Choroid plexus epithelial cell (primary cell): ENCODE results near the gene USP3.

Experiments
- DNase-seq: peaks from one replicate; pipeline ENCODE4 v3.0.0-alpha.2; 2010; ENCODE audit warnings: low read depth
- H3K4me3 ChIP-seq: 2 replicates; pipeline ENCODE4 v1.5.1; 2011; ENCODE audit warnings: low read depth, mild to moderate bottlenecking, control low read depth, low read length, moderate library complexity
- TF ChIP-seq, protein P1 (sequence below): conservative IDR thresholded peaks from 2 replicates; pipeline ENCODE4 v1.5.1; 2011; ENCODE audit warnings: low read depth, mild to moderate bottlenecking, control low read depth, inconsistent platforms, low read length, moderate library complexity

Gene USP3

DNA sequence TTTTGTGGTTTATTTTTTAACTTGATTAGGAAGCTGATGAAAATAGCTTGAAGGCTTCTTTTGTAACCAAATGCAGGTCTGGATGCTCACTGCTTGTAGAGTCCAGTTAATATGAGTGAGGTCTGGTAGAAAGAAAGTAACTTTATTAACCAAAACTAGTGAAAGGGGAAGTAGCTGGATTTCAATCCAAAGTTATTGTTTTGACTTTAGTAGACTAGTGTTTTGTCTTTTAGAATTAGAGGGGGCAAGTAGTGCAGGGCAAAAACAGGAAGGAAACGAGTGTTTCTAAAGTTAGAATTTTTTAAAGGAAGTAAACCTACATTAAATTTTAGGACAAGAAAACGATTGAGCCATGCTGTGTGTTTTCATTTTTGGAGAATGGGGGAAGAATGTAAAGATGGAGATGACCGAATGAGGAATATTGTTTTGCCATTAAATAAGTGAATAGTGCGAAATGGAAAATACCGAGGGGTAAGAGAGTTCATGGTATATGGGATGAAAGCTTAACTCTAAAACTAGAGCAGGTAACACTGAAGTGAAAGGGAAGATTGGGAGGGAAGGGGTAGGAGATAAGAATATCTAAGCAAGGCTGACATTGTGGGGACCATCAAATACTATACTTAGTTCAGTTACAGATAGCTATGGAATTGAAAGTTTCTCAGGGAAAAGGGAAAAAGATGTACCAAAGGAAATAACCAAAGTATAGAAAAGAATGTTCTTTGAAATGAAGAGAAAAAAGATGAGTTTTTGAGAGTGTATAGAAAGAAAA, 40.0 kb downstream of the USP3 start:
- DNase-seq, result no peak
- TF ChIP-seq, protein P1, sequence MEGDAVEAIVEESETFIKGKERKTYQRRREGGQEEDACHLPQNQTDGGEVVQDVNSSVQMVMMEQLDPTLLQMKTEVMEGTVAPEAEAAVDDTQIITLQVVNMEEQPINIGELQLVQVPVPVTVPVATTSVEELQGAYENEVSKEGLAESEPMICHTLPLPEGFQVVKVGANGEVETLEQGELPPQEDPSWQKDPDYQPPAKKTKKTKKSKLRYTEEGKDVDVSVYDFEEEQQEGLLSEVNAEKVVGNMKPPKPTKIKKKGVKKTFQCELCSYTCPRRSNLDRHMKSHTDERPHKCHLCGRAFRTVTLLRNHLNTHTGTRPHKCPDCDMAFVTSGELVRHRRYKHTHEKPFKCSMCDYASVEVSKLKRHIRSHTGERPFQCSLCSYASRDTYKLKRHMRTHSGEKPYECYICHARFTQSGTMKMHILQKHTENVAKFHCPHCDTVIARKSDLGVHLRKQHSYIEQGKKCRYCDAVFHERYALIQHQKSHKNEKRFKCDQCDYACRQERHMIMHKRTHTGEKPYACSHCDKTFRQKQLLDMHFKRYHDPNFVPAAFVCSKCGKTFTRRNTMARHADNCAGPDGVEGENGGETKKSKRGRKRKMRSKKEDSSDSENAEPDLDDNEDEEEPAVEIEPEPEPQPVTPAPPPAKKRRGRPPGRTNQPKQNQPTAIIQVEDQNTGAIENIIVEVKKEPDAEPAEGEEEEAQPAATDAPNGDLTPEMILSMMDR, result no peak
- no peak overlapping the region for H3K4me3 ChIP-seq

DNA sequence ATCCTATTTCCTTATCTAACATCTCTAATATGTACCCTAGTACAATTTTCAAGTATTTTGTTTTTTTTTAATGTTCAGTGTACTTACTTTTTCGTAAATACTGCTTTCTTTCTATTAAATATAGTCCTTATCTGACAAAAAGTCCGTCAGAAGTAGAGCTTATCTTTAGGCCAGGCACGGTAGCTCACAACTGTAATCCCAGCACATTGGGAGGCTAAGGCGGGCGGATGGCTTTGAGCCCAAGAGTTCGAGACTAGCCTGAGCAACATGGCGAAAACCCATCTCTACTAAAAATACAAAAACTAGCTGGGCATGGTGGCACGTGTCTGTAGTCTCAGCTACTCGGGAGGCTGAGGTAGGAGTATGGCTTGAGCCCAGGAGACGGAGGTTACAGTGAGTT, 41.1 kb downstream of the USP3 start:
- no peak overlapping the region for H3K4me3 ChIP-seq
- TF ChIP-seq, protein P1, result no peak
- no peak for DNase-seq

DNA sequence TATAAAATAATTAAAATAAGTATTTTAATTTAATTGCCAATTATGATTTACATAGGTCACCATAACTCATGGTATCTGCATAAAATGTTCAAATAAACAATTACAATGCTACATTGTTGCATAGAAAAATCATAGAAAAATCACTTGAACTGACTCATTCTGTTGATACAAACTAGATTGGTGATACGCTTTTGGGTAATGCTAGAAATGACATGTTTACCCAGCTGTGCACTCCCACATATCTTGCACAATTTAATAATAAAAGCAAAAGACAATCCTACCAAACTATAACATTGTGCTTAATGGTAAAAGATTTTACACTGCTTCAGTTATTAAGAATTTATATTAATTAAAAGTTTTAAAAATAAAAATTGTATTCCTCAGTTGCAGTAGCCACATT, 47.0 kb downstream of the USP3 start:
- TF ChIP-seq, protein P1, result no peak
- peak; percentile 77 for DNase-seq
- H3K4me3 ChIP-seq, result no peak overlapping the region

DNA sequence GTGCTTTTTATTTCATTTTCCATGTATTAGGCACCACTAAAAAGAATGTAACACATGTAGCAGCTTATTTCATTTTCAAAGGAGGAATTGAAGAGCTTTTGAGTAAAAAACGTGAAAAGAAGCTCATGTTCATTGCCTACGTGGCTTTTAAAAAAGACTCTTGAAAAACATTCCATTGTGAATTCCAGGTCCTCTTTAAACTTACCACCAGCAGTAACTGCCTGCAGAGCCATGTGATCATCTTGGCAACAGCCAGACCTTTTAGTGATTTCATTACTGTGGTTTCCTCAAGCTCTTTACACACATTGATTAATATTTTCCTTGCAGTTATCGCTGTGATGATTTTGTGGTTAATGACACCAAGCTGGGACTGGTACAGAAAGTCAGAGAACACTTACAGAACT, 49.0 kb downstream of the USP3 start:
- no peak overlapping the region for H3K4me3 ChIP-seq
- TF ChIP-seq, protein P1, result no peak
- peak; percentile 99 for DNase-seq

DNA sequence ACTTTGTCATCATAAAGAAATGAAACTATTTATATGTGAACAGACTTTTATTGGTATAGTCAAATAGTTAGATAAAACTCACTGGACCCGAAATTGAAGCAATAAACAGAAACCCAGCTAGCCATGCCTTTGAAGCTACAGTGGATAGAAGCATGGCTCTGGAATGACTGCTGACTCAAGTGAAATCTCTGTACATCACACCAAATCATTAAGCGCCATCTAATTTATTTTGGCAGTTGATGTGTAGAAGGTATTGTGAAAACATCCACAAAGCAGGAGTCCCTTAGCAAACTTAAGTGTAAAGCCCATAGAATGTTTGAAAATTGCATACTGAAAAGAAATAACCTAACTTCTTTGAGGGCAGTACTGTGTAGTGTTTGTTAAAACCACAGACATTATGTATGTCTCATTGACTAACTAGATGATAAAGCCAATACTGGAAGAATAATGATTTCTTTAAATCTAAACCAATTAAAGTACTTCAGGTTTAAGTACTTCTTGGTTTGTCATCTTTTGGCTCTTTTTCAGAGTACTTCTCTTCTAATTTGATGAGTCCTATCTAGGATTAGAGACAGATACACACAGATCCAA, 50.0 kb downstream of the USP3 start:
- DNase-seq, result peak; percentile 59
- TF ChIP-seq, protein P1, result no peak
- no peak overlapping the region for H3K4me3 ChIP-seq

DNA sequence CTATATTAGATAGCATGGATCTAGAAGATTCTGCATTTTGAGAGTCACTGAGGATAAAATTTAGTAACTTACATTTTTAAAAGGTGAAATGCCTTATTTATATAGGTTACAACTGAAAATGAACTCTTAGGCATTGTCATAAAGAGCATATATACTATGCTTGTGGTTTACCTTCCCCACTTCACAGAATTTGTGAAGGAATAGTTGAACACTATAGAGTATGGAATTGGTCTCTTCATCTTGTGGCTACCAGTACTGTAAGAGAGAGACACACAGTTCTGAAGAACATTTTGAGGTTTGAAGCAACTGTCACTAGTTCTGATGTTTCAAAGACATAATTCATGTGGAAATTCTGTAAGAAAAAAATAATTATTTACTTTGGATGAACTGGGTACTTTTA, 51.1 kb downstream of the USP3 start:
- TF ChIP-seq, protein P1, result no peak
- H3K4me3 ChIP-seq, result no peak overlapping the region
- DNase-seq, result no peak

DNA sequence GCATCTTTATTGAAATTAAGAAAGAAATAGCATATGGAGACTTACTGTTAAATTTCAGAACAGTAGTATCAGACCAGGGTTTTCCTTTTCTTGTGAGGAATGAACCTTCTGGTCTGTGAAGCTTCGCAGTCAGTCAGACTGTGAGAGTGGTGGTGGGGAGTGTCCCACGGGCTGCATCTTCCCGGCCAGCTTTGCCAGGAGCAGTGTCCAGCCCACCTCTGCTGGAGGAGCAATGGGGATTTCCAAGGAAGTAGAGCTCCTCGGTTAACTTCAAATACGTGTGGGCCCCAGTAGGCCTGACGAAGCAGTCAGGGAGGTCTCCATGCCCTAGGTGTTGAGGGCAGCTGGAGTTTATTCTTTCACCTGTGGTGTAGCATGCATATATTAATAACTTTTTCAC, 51.9 kb downstream of the USP3 start:
- no peak overlapping the region for H3K4me3 ChIP-seq
- DNase-seq, result peak; percentile 37

More for the DNA sequence above, 51.9 kb downstream of the USP3 start:
- TF ChIP-seq, protein P1, result no peak
